ENCODE results near the gene TBC1D9. TPM values are rescaled to one million over a fixed set of nuclear protein-coding genes. Genes with fewer than 3 reads are reported as not detected.

The TBC1D9 gene
- total RNA-seq, 1 donor from 2014 or later: 54.2 TPM

DNA sequence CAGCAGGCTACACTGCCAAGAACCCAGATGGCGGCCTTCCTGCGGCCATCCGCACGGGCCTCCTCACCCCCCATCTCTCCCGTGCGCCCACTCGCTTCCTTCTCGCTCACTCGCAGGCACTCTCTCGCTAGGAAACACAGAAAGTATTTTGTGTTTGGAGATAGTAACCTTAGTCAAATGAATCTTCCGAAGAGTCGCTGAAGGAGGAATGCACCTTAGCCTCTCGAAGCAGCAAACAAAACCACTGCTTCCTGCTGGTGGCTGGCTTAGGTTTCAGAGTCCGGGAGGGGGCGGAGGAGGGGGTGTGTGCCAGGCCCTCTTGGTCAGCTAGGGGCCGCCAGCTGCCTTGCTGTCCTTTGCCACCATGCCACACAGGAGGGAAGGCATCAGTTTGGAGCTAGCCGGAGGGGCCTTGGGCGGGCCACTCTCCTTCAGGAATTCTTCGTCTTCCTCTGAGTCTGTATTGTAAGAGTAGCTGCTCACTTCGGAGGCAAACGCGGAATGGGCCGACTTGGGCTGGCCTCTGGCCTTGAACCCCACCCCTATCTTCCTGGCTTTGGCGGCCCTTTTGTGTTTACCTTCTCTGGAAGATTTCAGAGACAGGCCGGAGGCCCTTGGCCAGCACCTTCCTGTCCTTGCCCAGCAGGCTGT is 114.3 kb downstream of the TBC1D9 start:
- peak overlapping the region; percentile 79 for H3K27ac Mint-ChIP-seq

DNA sequence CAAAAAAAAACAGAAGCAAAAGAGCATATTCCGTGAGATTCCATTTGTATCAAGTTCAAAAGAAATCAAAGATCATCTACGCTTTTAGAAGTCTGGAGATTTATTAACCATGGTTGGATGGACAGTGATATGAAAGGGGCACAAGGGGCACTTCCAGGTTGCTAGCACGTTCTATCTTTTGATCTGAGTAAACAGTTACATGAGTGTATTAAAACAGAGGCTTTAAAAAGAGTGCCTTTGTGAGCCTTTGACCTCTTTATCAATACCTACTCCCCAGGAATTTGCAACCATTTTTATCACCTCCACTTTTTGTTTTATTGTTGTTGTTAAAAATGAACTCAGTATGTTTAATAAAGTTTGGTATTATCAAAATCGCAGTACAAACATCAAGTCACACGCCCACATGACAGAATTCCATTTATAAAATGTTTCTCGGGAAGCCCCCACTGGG is 115.1 kb downstream of the TBC1D9 start:
- Mint-ChIP-seq H3K4me3 (no peak overlapping the region), H3K27me3 (ENCODE audit: low read depth) (no peaks in the 10 kb centered on the region), H3K4me1 (peaks cover 4% of the 10 kb centered on the region), H3K9me3 (no peaks in the 10 kb centered on the region), H3K27ac (peak overlapping the region; percentile 39), H3K36me3 (peaks cover 46% of the 10 kb centered on the region)
- TF ChIP-seq, protein P1, sequence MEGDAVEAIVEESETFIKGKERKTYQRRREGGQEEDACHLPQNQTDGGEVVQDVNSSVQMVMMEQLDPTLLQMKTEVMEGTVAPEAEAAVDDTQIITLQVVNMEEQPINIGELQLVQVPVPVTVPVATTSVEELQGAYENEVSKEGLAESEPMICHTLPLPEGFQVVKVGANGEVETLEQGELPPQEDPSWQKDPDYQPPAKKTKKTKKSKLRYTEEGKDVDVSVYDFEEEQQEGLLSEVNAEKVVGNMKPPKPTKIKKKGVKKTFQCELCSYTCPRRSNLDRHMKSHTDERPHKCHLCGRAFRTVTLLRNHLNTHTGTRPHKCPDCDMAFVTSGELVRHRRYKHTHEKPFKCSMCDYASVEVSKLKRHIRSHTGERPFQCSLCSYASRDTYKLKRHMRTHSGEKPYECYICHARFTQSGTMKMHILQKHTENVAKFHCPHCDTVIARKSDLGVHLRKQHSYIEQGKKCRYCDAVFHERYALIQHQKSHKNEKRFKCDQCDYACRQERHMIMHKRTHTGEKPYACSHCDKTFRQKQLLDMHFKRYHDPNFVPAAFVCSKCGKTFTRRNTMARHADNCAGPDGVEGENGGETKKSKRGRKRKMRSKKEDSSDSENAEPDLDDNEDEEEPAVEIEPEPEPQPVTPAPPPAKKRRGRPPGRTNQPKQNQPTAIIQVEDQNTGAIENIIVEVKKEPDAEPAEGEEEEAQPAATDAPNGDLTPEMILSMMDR (IDR thresholded peaks at IDR 0.05; ENCODE audit: unreplicated experiment): no peak
- no peak for DNase-seq (ENCODE audit: low spot score in 2 of 2, unreplicated experiment in 2 of 2)

More for the DNA sequence above, 114.3 kb downstream of the TBC1D9 start:
- TF ChIP-seq, protein P1 (IDR thresholded peaks at IDR 0.05; ENCODE audit: unreplicated experiment): no peak
- DNase-seq (ENCODE audit: low spot score in 2 of 2, unreplicated experiment in 2 of 2): no peak
- Mint-ChIP-seq H3K27me3 (ENCODE audit: low read depth) (no peaks in the 10 kb centered on the region), H3K4me3 (no peak overlapping the region), H3K4me1 (peaks cover 8% of the 10 kb centered on the region), H3K36me3 (peaks cover 48% of the 10 kb centered on the region), H3K9me3 (no peaks in the 10 kb centered on the region)

DNA sequence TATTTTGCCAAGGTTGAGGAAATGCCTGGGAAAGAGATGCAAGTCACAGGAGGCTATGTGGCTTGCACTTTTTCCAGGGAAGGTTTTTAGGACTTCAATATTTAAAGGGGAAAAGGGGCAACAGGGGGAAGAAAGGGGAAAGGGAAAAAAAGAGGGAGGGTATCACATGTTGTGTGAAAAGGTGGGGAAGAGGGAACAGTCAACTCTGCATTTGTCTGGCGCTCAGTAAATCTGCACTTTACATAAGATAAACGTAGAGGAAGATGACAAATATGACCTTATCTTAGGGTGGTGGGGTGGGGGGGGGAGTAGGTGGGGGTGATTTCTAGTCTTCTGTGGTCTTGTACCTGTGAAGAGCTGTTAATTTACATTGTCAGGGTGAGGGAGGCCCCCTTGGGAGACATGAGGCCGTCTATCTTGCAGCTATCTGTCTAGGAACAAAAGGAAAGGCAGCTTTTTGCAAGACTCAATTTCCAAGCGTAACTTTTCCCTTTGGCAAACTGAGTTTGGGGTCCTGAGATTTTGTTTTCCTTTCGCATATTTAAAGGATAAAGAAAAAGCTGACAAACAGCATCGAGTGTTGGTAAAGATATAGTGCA is 115.9 kb downstream of the TBC1D9 start:
- Mint-ChIP-seq H3K4me1 (peaks cover 11% of the 10 kb centered on the region), H3K4me3 (no peak overlapping the region), H3K27ac (no peak overlapping the region), H3K27me3 (ENCODE audit: low read depth) (no peaks in the 10 kb centered on the region), H3K9me3 (no peaks in the 10 kb centered on the region), H3K36me3 (peaks cover 41% of the 10 kb centered on the region)
- DNase-seq (ENCODE audit: low spot score in 2 of 2, unreplicated experiment in 2 of 2): no peak
- TF ChIP-seq, protein P1 (IDR thresholded peaks at IDR 0.05; ENCODE audit: unreplicated experiment): no peak

DNA sequence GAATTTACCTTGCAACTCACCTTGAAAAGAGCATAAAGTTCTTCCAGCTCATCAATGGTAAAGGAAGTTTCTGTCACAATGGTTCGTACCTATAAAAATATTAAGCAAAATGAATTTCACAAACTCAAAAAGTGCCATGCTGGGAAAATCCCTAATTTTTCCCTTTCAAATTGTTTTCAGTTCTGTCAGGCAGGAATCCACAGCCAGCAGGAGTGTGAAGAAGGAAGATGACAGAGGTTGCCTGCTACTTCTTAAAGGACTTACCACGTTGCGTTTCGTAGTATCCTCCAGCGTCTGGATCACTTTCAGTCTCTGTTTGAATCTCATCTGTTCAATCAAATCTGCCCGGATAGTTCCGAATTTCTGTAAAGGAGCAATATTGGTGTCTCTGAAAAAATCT is 117.1 kb downstream of the TBC1D9 start:
- Mint-ChIP-seq H3K4me3 (no peak overlapping the region), H3K4me1 (peaks cover 19% of the 10 kb centered on the region), H3K9me3 (no peaks in the 10 kb centered on the region), H3K36me3 (peaks cover 47% of the 10 kb centered on the region), H3K27ac (no peak overlapping the region), H3K27me3 (ENCODE audit: low read depth) (no peaks in the 10 kb centered on the region)
- DNase-seq (ENCODE audit: low spot score in 2 of 2, unreplicated experiment in 2 of 2): no peak
- TF ChIP-seq, protein P1 (IDR thresholded peaks at IDR 0.05; ENCODE audit: unreplicated experiment): no peak

DNA sequence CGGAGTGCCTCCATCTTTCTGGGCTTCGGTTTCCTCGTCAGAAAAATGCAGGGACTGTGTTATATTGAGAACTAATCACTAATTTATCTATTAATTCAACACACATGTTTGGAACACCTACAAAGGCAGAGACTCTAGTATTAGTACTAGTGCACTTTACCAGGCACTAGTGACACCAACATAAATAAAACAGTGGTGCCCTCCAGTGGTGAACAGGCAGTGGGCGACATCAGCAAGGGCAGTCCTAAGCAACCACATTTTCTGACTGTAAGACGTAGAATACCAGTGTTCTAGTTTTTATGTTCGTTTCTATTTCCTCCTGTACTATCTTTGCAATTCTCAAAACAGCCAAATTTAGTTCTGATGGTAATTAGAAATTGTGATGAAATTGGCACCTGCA is 118.3 kb downstream of the TBC1D9 start:
- DNase-seq (ENCODE audit: low spot score in 2 of 2, unreplicated experiment in 2 of 2): no peak
- peaks cover 22% of the 10 kb centered on the region for H3K4me1 Mint-ChIP-seq
- no peaks in the 10 kb centered on the region for H3K27me3 Mint-ChIP-seq (ENCODE audit: low read depth)
- peaks cover 50% of the 10 kb centered on the region for H3K36me3 Mint-ChIP-seq
- no peak overlapping the region for H3K27ac Mint-ChIP-seq
- no peaks in the 10 kb centered on the region for H3K9me3 Mint-ChIP-seq
- H3K4me3 Mint-ChIP-seq: no peak overlapping the region
- TF ChIP-seq, protein P1 (IDR thresholded peaks at IDR 0.05; ENCODE audit: unreplicated experiment): no peak

Measured in mesothelial cell of epicardium (in vitro differentiated cells).